KBM-7 (cell line): ENCODE results near the gene FJX1.

ENCODE experiments used
- DNase-seq: peaks from one replicate; pipeline ENCODE4 v3.0.0-alpha.2; 2015
- in situ Hi-C: fragments of 300-500 bp; cut with MboI; formaldehyde crosslinking; loops from 2 replicates; pipeline ENCODE4 v1.14.3; 2020; ENCODE audit warnings: low sequenced_read_pairs, low pct_unique_long_range_greater_than_20kb, mixed read lengths

The FJX1 gene

GRCh38 chr11:35617687-35618496 is at the start of gene FJX1:
TSS of gene FJX1 (plus strand) at chr11:35618460. CDS start at chr11:35618637, 177 bp downstream.
- peak; percentile 63 for DNase-seq
- in situ Hi-C loops = loop anchor here (25.0 kb wide), 3 partner anchors 519 to 869 kb away; no protein-coding TSS in a partner anchor

GRCh38 chr11:35571696-35572095 is 46.6 kb upstream of the FJX1 start:
- DNase-seq = no peak
- in situ Hi-C loops = no loop called here

GRCh38 chr11:35579557-35580396 is 38.5 kb upstream of the FJX1 start:
- peak; percentile 54 for DNase-seq
- in situ Hi-C loops = no loop called here

- no peak for DNase-seq
- in situ Hi-C loops = no loop called here
These were observed 37.9 kb upstream of the FJX1 start for GRCh38 chr11:35580397-35580781.

GRCh38 chr11:35582033-35582432 is 36.2 kb upstream of the FJX1 start:
- in situ Hi-C loops = no loop called here
- no peak for DNase-seq

- in situ Hi-C loops = no loop called here
- no peak for DNase-seq
These were observed 35.1 kb upstream of the FJX1 start for GRCh38 chr11:35583126-35583525.

- no peak for DNase-seq
- in situ Hi-C loops = no loop called here
These were observed 34.4 kb upstream of the FJX1 start for GRCh38 chr11:35583843-35584242.

- in situ Hi-C loops = no loop called here
- no peak for DNase-seq
These were observed 33.9 kb upstream of the FJX1 start for GRCh38 chr11:35584321-35584720.

- in situ Hi-C loops = no loop called here
- no peak for DNase-seq
These were observed 32.8 kb upstream of the FJX1 start for GRCh38 chr11:35585416-35585815.

- in situ Hi-C loops = no loop called here
These were observed 32.0 kb upstream of the FJX1 start for GRCh38 chr11:35586222-35586621.

GRCh38 chr11:35587972-35588371 is 30.3 kb upstream of the FJX1 start:
- in situ Hi-C loops = no loop called here
- no peak for DNase-seq

More at GRCh38 chr11:35586222-35586621, 32.0 kb upstream of the FJX1 start:
- DNase-seq = no peak

GRCh38 chr11:35588627-35589026 is 29.6 kb upstream of the FJX1 start:
- in situ Hi-C loops = no loop called here
- no peak for DNase-seq

- in situ Hi-C loops = no loop called here
- no peak for DNase-seq
These were observed 29.0 kb upstream of the FJX1 start for GRCh38 chr11:35589281-35589680.

GRCh38 chr11:35590412-35590811 is 27.8 kb upstream of the FJX1 start:
- no peak for DNase-seq
- in situ Hi-C loops = no loop called here

GRCh38 chr11:35593143-35593542 is 25.1 kb upstream of the FJX1 start:
- DNase-seq = no peak
- in situ Hi-C loops = no loop called here

- peak; percentile 33 for DNase-seq
These were observed 23.6 kb upstream of the FJX1 start for GRCh38 chr11:35594680-35595079.

GRCh38 chr11:35598254-35599125 is 19.8 kb upstream of the FJX1 start:
- no peak for DNase-seq
- in situ Hi-C loops = no loop called here

More at GRCh38 chr11:35594680-35595079, 23.6 kb upstream of the FJX1 start:
- in situ Hi-C loops = no loop called here

- DNase-seq = no peak
- in situ Hi-C loops = loop anchor here (25.0 kb wide), 3 partner anchors 537 to 887 kb away; no protein-coding TSS in a partner anchor
These were observed 17.9 kb upstream of the FJX1 start for GRCh38 chr11:35600331-35600838.
